Fibroblast of skin of right quadriceps (primary cell): ENCODE data around the gene NGDN.

Experiments used
- DNase-seq: peaks from one replicate; pipeline ENCODE4 v3.0.0-alpha.2; 2013

The NGDN gene

GRCh38 chr14:23523229-23524016 lies 53.9 kb downstream of the NGDN start:
- DNase-seq = no peak

- DNase-seq = no peak
Observed at GRCh38 chr14:23524954-23525353, 55.5 kb downstream of the NGDN start.

- DNase-seq = no peak
Observed at GRCh38 chr14:23525611-23526010, 56.1 kb downstream of the NGDN start.
